PFSK-1 (cell line): Measurements from ENCODE around the gene RASSF4.

Experiments used
- FOXP2 ChIP-seq: optimal IDR thresholded peaks from 2 replicates; pipeline ENCODE3; 2011; ENCODE audit warnings: borderline replicate concordance, control low read depth, inconsistent platforms; ENCODE audit not compliant: insufficient read depth; ENCODE audit errors: extremely low read length, extremely low read depth
- POLR2AphosphoS5 ChIP-seq: IDR thresholded peaks from 2 replicates; pipeline ENCODE4 v1.6.1; 2012; ENCODE audit warnings: low read depth, mild to moderate bottlenecking, control low read depth, low read length, moderate library complexity
- REST ChIP-seq, 2 experiments: IDR thresholded peaks; 2 replicates each; pipeline versions ENCODE4 v1.6.1 to v1.8.0; 2011 to 2012; ENCODE audit warnings: low read depth in 2 of 2, low read length in 2 of 2, control low read depth in 1 of 2, inconsistent platforms in 1 of 2, mild to moderate bottlenecking in 1 of 2, moderate library complexity in 1 of 2; ENCODE audit not compliant: insufficient read depth in 1 of 2
- SIN3A ChIP-seq: IDR thresholded peaks from 2 replicates; pipeline ENCODE4 v1.6.1; 2012; ENCODE audit warnings: mild to moderate bottlenecking, low read length, moderate library complexity, borderline replicate concordance; ENCODE audit not compliant: insufficient read depth

- TF ChIP-seq REST (IDR thresholded peaks at IDR 0.05; ENCODE audit: insufficient read depth in 1 of 2, low read depth in 2 of 2, low read length in 2 of 2) (no peak), SIN3A (no peak), POLR2AphosphoS5 (no peak), FOXP2 (no peak)
These were observed 9.7 kb upstream of the RASSF4 start for GRCh38 chr10:44949915-44950314.
